ENCODE results near the gene HIVEP3. TPM values are rescaled to one million over a fixed set of nuclear protein-coding genes. Genes with fewer than 3 reads are reported as not detected.

The HIVEP3 gene
- total RNA-seq, 1 experiment from 2014 or later: 3.1 TPM

GRCh38 chr1:41582851-41583657 is 335.7 kb downstream of the HIVEP3 start:
- no peaks in the 10 kb centered on the region for H3K36me3 ChIP-seq (ENCODE audit: insufficient read depth, low read length, poor library complexity, severe bottlenecking)
- POLR2A ChIA-PET (ENCODE audit: low non-redundant PET): no interaction called here

GRCh38 chr1:41582351-41582750 is 336.4 kb downstream of the HIVEP3 start:
- no peak for DNase-seq (ENCODE audit: low spot score)
- Histone ChIP-seq H3K9me3 (ENCODE audit: low read depth, low read length, poor library complexity, severe bottlenecking) (no peaks in the 10 kb centered on the region), H3K4me3 (ENCODE audit: low read depth, low read length, poor library complexity, severe bottlenecking) (no peak overlapping the region), H3K27ac (ENCODE audit: low read depth, low read length, poor library complexity, severe bottlenecking) (no peak overlapping the region), H3K4me1 (ENCODE audit: insufficient read depth, low read length, poor library complexity, severe bottlenecking) (no peaks in the 10 kb centered on the region), H3K27me3 (replicated peaks; ENCODE audit: insufficient read depth, low read depth, low read length, poor library complexity) (no peaks in the 10 kb centered on the region), H3K36me3 (ENCODE audit: insufficient read depth, low read length, poor library complexity, severe bottlenecking) (no peaks in the 10 kb centered on the region)
- CTCF ChIA-PET: no interaction called here
- TF ChIP-seq CTCF (conservative IDR thresholded peaks at IDR 0.05; ENCODE audit: low read depth, low read length) (no peak), EZH2 (IDR thresholded peaks at IDR 0.05; ENCODE audit: borderline replicate concordance, low read depth, low read length, poor library complexity, severe bottlenecking) (no peak)
- POLR2A ChIA-PET (ENCODE audit: low non-redundant PET): no interaction called here
- no TSS peak for BruUV-seq (replicated peaks)
- intact Hi-C loops (cut with micrococcal nuclease; ENCODE audit: unreplicated experiment): no loop called here

More at GRCh38 chr1:41582851-41583657, 335.7 kb downstream of the HIVEP3 start:
- BruUV-seq (replicated peaks): no TSS peak
- H3K9me3 ChIP-seq (ENCODE audit: low read depth, low read length, poor library complexity, severe bottlenecking): no peaks in the 10 kb centered on the region
- no peak for TF ChIP-seq EZH2 (IDR thresholded peaks at IDR 0.05; ENCODE audit: borderline replicate concordance, low read depth, low read length, poor library complexity, severe bottlenecking)
- TF ChIP-seq CTCF (conservative IDR thresholded peaks at IDR 0.05; ENCODE audit: low read depth, low read length): no peak
- H3K27ac ChIP-seq (ENCODE audit: low read depth, low read length, poor library complexity, severe bottlenecking): no peak overlapping the region
- intact Hi-C loops (cut with micrococcal nuclease; ENCODE audit: unreplicated experiment): no loop called here
- no peaks in the 10 kb centered on the region for H3K4me1 ChIP-seq (ENCODE audit: insufficient read depth, low read length, poor library complexity, severe bottlenecking)
- no peaks in the 10 kb centered on the region for H3K27me3 ChIP-seq (replicated peaks; ENCODE audit: insufficient read depth, low read depth, low read length, poor library complexity)
- no peak overlapping the region for H3K4me3 ChIP-seq (ENCODE audit: low read depth, low read length, poor library complexity, severe bottlenecking)
- CTCF ChIA-PET: no interaction called here
- no peak for DNase-seq (ENCODE audit: low spot score)

GRCh38 chr1:41582004-41582325 is 336.8 kb downstream of the HIVEP3 start:
- intact Hi-C loops (cut with micrococcal nuclease; ENCODE audit: unreplicated experiment): no loop called here
- H3K27me3 ChIP-seq (replicated peaks; ENCODE audit: insufficient read depth, low read depth, low read length, poor library complexity): no peaks in the 10 kb centered on the region
- CTCF ChIA-PET: no interaction called here
- no TSS peak for BruUV-seq (replicated peaks)
- no peak overlapping the region for H3K27ac ChIP-seq (ENCODE audit: low read depth, low read length, poor library complexity, severe bottlenecking)
- no peaks in the 10 kb centered on the region for H3K36me3 ChIP-seq (ENCODE audit: insufficient read depth, low read length, poor library complexity, severe bottlenecking)
- no peaks in the 10 kb centered on the region for H3K4me1 ChIP-seq (ENCODE audit: insufficient read depth, low read length, poor library complexity, severe bottlenecking)
- no peaks in the 10 kb centered on the region for H3K9me3 ChIP-seq (ENCODE audit: low read depth, low read length, poor library complexity, severe bottlenecking)
- DNase-seq (ENCODE audit: low spot score): no peak
- no peak overlapping the region for H3K4me3 ChIP-seq (ENCODE audit: low read depth, low read length, poor library complexity, severe bottlenecking)
- TF ChIP-seq EZH2 (IDR thresholded peaks at IDR 0.05; ENCODE audit: borderline replicate concordance, low read depth, low read length, poor library complexity, severe bottlenecking): no peak
- no peak for TF ChIP-seq CTCF (conservative IDR thresholded peaks at IDR 0.05; ENCODE audit: low read depth, low read length)
- POLR2A ChIA-PET (ENCODE audit: low non-redundant PET): no interaction called here
